HepG2 (cell line): ENCODE measurements around the gene CTNNAL1. TPM values are rescaled to one million over a fixed set of nuclear protein-coding genes. Genes with fewer than 3 reads are reported as not detected.
A peak's percentile ranks its signal among the peaks of the same experiment; 100 is the strongest.

Experiments
- ATAC-seq: fragments of 200-7000 bp; cut with Tn5 transposase; 3 replicates; pipeline ENCODE4 v1.9.1; 2020; ENCODE audit warnings: mild to moderate bottlenecking, moderate library complexity
- BruUV-seq: library from RNA; stranded (reverse); fragments of 400-500 nt; replicated peaks from 2 replicates; lab custom pipeline; 2021; lab: Mats Ljungman, UMichigan
- CTCF ChIA-PET: fragments of 300-600 bp; formaldehyde crosslinking; extraction: SDS; loops from one replicate; lab custom pipeline; 2021; ENCODE audit warnings: low total read pairs, inconsistent platforms, low intra/inter-chr PET ratio; lab: Yijun Ruan, JAX
- POLR2A ChIA-PET: fragments of 350-600 bp; sonication (Branson Sonifier 250); formaldehyde crosslinking; loops from one replicate; lab custom pipeline; 2020; ENCODE audit warnings: antibody characterized with exemption, inconsistent platforms; lab: Yijun Ruan, JAX
- DNase-seq: peaks from one replicate; pipeline ENCODE4 v3.0.0-alpha.2; 2015; ENCODE audit warnings: low spot score
- FAIRE-seq: peaks from 3 replicates; lab custom pipeline; 2011; peaks lifted over from hg19 to GRCh38; lab: Jason Lieb, UNC
- H2AFZ ChIP-seq: one replicate; pipeline ENCODE4 v1.6.1; 2011; ENCODE audit warnings: low read length, inconsistent platforms
- H3K27ac ChIP-seq: fragments of 300-600 bp; 3 replicates; pipeline ENCODE4 v1.8.0; 2011; ENCODE audit warnings: mixed run types, mild to moderate bottlenecking, mixed read lengths, low read length, inconsistent platforms; ENCODE audit not compliant: insufficient read depth; ENCODE audit errors: extremely low read length
- H3K27me3 ChIP-seq, 2 experiments: fragments of 200-600 bp in 1 of 2; 2 replicates in 1 of 2; 3 replicates in 1 of 2; pipeline versions ENCODE4 v1.6.0 to v1.8.0; 2011; ENCODE audit warnings: low read length in 2 of 2, mild to moderate bottlenecking in 2 of 2, moderate library complexity in 2 of 2, inconsistent platforms in 1 of 2; ENCODE audit not compliant: insufficient read depth in 2 of 2, control insufficient read depth in 1 of 2
- H3K36me3 ChIP-seq, 2 experiments: fragments of 200-600 bp in 1 of 2; replicated peaks in 1 of 2; 2 replicates in 1 of 2; 3 replicates in 1 of 2; pipeline versions ENCODE4 v1.5.1 to v1.8.0; 2011; ENCODE audit warnings: low read length in 2 of 2, inconsistent platforms in 1 of 2; ENCODE audit not compliant: insufficient read depth in 2 of 2, control insufficient read depth in 1 of 2
- H3K4me1 ChIP-seq: 2 replicates; pipeline ENCODE4 v1.5.1; 2012; ENCODE audit warnings: low read length, inconsistent platforms; ENCODE audit not compliant: insufficient read depth
- H3K4me2 ChIP-seq: 2 replicates; pipeline ENCODE4 v1.6.0; 2011; ENCODE audit warnings: low read depth, low read length, inconsistent platforms
- H3K4me3 ChIP-seq, 3 experiments: fragments of 200-600 bp in 1 of 3; sonication (generic), shearing (Covaris generic) in 1 of 3; replicated peaks in 1 of 3; 2 replicates each; pipeline ENCODE4 v1.5.1; 2011 to 2016; ENCODE audit warnings: low read length in 3 of 3, inconsistent platforms in 2 of 3, low read depth in 2 of 3, mild to moderate bottlenecking in 2 of 3, control low read depth in 1 of 3, mixed read lengths in 1 of 3; ENCODE audit not compliant: insufficient read depth in 1 of 3
- H3K79me2 ChIP-seq: one replicate; pipeline ENCODE4 v1.6.1; 2011; ENCODE audit warnings: low read length, inconsistent platforms; ENCODE audit not compliant: insufficient read depth
- H3K9ac ChIP-seq: 2 replicates; pipeline ENCODE4 v1.6.0; 2011; ENCODE audit warnings: mild to moderate bottlenecking, low read depth, low read length, inconsistent platforms; ENCODE audit not compliant: insufficient read depth
- H3K9me3 ChIP-seq: 2 replicates; pipeline ENCODE4 v1.5.1; 2012; ENCODE audit warnings: mild to moderate bottlenecking, low read length
- H4K20me1 ChIP-seq: 2 replicates; pipeline ENCODE4 v1.6.0; 2011; ENCODE audit warnings: inconsistent platforms, mild to moderate bottlenecking, low read length, moderate library complexity; ENCODE audit not compliant: insufficient read depth
- ARNT2 ChIP-seq: sonication (generic); formaldehyde crosslinking; IDR thresholded peaks from 2 replicates; pipeline ENCODE4 v1.8.0; 2022; ENCODE audit warnings: mild to moderate bottlenecking, low read depth, missing genetic modification reagents, moderate library complexity
- BORCS8-MEF2B ChIP-seq: sonication (generic); formaldehyde crosslinking; IDR thresholded peaks from 2 replicates; pipeline ENCODE4 v1.8.0; 2022; ENCODE audit warnings: mild to moderate bottlenecking, missing genetic modification reagents
- HNF4A ChIP-seq: sonication (generic); formaldehyde crosslinking; IDR thresholded peaks from 2 replicates; pipeline ENCODE4 v1.4.0; 2020; ENCODE audit warnings: missing genetic modification reagents
- HNRNPK ChIP-seq: fragments of 200-400 bp; formaldehyde crosslinking; IDR thresholded peaks from 2 replicates; pipeline ENCODE4 v1.6.1; 2018; ENCODE audit warnings: low read length, low read depth, moderate library complexity, mild to moderate bottlenecking; ENCODE audit not compliant: poor library complexity, severe bottlenecking
- MIXL1 ChIP-seq: IDR thresholded peaks from 2 replicates; pipeline ENCODE4 v1.6.1; 2016
- PHF21A ChIP-seq: sonication (generic); formaldehyde crosslinking; IDR thresholded peaks from 2 replicates; pipeline ENCODE4 v1.5.0; 2020; ENCODE audit warnings: mild to moderate bottlenecking, missing genetic modification reagents
- RELA ChIP-seq: sonication (generic); formaldehyde crosslinking; IDR thresholded peaks from 2 replicates; pipeline ENCODE4 v1.4.0; 2020; ENCODE audit warnings: missing genetic modification reagents
- SALL1 ChIP-seq: sonication (generic); formaldehyde crosslinking; IDR thresholded peaks from 2 replicates; pipeline ENCODE4 v1.8.0; 2022; ENCODE audit warnings: mild to moderate bottlenecking, missing genetic modification reagents
- SIN3B ChIP-seq: fragments of 150-350 bp; IDR thresholded peaks from 2 replicates; pipeline ENCODE4 v1.6.1; 2014; ENCODE audit warnings: low read length
- TCF7L2 ChIP-seq: IDR thresholded peaks from 2 replicates; pipeline ENCODE4 v1.6.1; 2011; ENCODE audit warnings: mild to moderate bottlenecking, low read depth, low read length, moderate library complexity
- TEAD3 ChIP-seq: optimal IDR thresholded peaks from 2 replicates; pipeline ENCODE3; 2016; ENCODE audit warnings: borderline replicate concordance
- TFAP4 ChIP-seq: sonication (generic); IDR thresholded peaks from 2 replicates; pipeline ENCODE4 v1.6.1; 2016; ENCODE audit warnings: low read depth, borderline replicate concordance
- TFE3 ChIP-seq: IDR thresholded peaks from 2 replicates; pipeline ENCODE4 v1.6.1; 2016
- TGIF2 ChIP-seq: IDR thresholded peaks from 2 replicates; pipeline ENCODE4 v1.6.1; 2016; ENCODE audit warnings: control low read depth, missing compliant biosample characterization
- YEATS4 ChIP-seq: sonication (generic); formaldehyde crosslinking; IDR thresholded peaks from 2 replicates; pipeline ENCODE4 v1.4.0; 2020; ENCODE audit warnings: missing genetic modification reagents, borderline replicate concordance
- ZNF687 ChIP-seq: sonication (generic); formaldehyde crosslinking; IDR thresholded peaks from 2 replicates; pipeline ENCODE4 v1.5.1; 2020; ENCODE audit warnings: mild to moderate bottlenecking, missing genetic modification reagents, moderate library complexity
- ZNF749 ChIP-seq: sonication (generic); formaldehyde crosslinking; IDR thresholded peaks from 2 replicates; pipeline ENCODE4 v1.8.0; 2022; ENCODE audit warnings: mild to moderate bottlenecking, missing genetic modification reagents, moderate library complexity, borderline replicate concordance
- ZNF816 ChIP-seq: sonication (generic); formaldehyde crosslinking; IDR thresholded peaks from 2 replicates; pipeline ENCODE4 v1.8.0; 2022; ENCODE audit warnings: missing genetic modification reagents, mild to moderate bottlenecking, borderline replicate concordance
- WGBS: methylation state at CpG from one replicate; pipeline ENCODE4 v1.1.6; 2017; ENCODE audit warnings: low lambda C conversion rate; 5-methylcytosine and 5-hydroxymethylcytosine counted together
- in situ Hi-C: cut with HindIII; loops from 2 replicates; pipeline ENCODE4 v1.10.0; 2017; ENCODE audit warnings: low pct_unique_long_range_greater_than_20kb; ENCODE audit not compliant: extremely low pct_ligation_motif_present
- intact Hi-C: fragments of 100-400 bp; cut with micrococcal nuclease; formaldehyde crosslinking; loops from one replicate; pipeline ENCODE4 v1.10.0; 2022; ENCODE audit not compliant: unreplicated experiment
- polyA plus RNA-seq, 8 experiments: library from polyadenylated mRNA; depleted of rRNA in 3 of 8; stranded (reverse) in 7 of 8; unstranded in 1 of 8; fragments of >200 nt; fragmentation: Illumina TruSeq in 4 of 8; extraction: Trizol in 4 of 8; gene quantifications; 2 replicates each; pipeline versions ENCODE4 v1.2.1 to v1.2.3, GENCODE V29; 2011 to 2016; ENCODE audit warnings: low read depth in 4 of 8, missing spikeins in 1 of 8, mixed read lengths in 1 of 8; ENCODE audit not compliant: insufficient read depth in 1 of 8
- total RNA-seq, 5 experiments: library from RNA; depleted of rRNA; stranded (reverse); fragments of >200 nt; fragmentation: Illumina TruSeq; extraction: Trizol; gene quantifications; 2 replicates each; pipeline ENCODE4 v1.2.3, GENCODE V29; 2016; ENCODE audit warnings: low read depth in 1 of 5

The CTNNAL1 gene
- total and polyA plus RNA-seq, 2 of the 13 experiments (the other 11 are each of a cell fraction or from before 2014, with no cell fraction given), result 32.0 to 162 TPM

- in situ Hi-C loops (no loop called here), intact Hi-C loops (loop anchor here (5.0 kb wide), 1 partner anchor 110 kb away; no protein-coding TSS in a partner anchor)
- Histone ChIP-seq H3K79me2 (peaks cover 51% of the 10 kb centered on the region), H4K20me1 (peaks cover 3% of the 10 kb centered on the region; the same call in 1 of the 2 replicates), H3K27me3 (no peaks in the 10 kb centered on the region; a peak in 1 of 5 replicates), H3K4me2 (peak overlapping the region; percentile 98), H2AFZ (no peak overlapping the region), H3K27ac (peak overlapping the region; percentile 86), H3K36me3 (no peaks in the 10 kb centered on the region), H3K9me3 (no peaks in the 10 kb centered on the region), H3K4me3 (peak overlapping the region; percentile 81 to 95 (median 90)), H3K9ac (peak overlapping the region; percentile 83), H3K4me1 (peaks cover 47% of the 10 kb centered on the region)
- ATAC-seq (peak; percentile 49), FAIRE-seq (no peak), DNase-seq (peak; percentile 47)
- ChIA-PET CTCF (no interaction called here), POLR2A (interaction anchor here (1.0 to 1.7 kb wide), 2 partner anchors 8 to 11 kb away, joined by 3 to 4 read pairs; no protein-coding TSS in a partner anchor)
- 2% methylated on average over 20 of the region's 29 CpGs for WGBS
- BruUV-seq, result TSS peak; percentile 50
- TF ChIP-seq TCF7L2 (no peak), ZNF816 (CRISPR knock-in tag) (0 out of 2 replicates have a peak, but pooled peaks have one; percentile 16), PHF21A (CRISPR knock-in tag) (0 out of 2 replicates have a peak, but pooled peaks have one; percentile 1), ARNT2 (CRISPR knock-in tag) (no peak), BORCS8-MEF2B (CRISPR knock-in tag) (no peak), TGIF2 (CRISPR knock-in tag) (0 out of 2 replicates have a peak, but pooled peaks have one; percentile 62), TFE3 (no peak), ZNF687 (CRISPR knock-in tag) (peak; percentile 49; the same call in 1 of the 2 replicates), HNF4A (CRISPR knock-in tag) (no peak), TFAP4 (no peak), RELA (CRISPR knock-in tag) (no peak), YEATS4 (CRISPR knock-in tag) (no peak), SIN3B (no peak), ZNF749 (CRISPR knock-in tag) (no peak), SALL1 (peak; percentile 8; the same call in 1 of the 2 replicates), TEAD3 (CRISPR knock-in tag) (no peak), HNRNPK (no peak), MIXL1 (no peak)
These were observed 1.1 kb downstream of the CTNNAL1 start for GRCh38 chr9:109012009-109012875.
